ENCODE data around the gene FICD.
A peak's percentile ranks its signal among the peaks of the same experiment; 100 is the strongest.

DNA sequence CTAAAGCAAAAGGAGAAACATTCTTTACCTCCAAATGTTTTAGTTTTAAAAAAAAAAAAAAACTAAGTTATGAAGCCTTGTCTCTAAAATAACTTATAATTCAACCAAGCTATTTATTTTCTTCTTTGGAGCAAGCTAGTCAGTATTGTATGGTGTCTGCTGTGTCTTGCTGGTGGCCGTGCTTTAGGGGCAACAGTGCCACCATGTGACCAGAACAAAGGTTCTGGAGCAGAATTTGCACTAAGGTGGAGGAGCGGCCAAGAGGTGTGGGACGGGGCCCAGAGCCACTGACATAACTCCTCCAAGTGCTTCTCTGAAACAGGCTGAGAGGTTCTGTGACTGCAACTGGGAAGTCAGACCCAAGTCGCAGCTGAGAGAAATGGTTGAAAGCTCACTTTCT lies 4.5 kb downstream of the FICD start:
- TF ChIP-seq, protein P1, sequence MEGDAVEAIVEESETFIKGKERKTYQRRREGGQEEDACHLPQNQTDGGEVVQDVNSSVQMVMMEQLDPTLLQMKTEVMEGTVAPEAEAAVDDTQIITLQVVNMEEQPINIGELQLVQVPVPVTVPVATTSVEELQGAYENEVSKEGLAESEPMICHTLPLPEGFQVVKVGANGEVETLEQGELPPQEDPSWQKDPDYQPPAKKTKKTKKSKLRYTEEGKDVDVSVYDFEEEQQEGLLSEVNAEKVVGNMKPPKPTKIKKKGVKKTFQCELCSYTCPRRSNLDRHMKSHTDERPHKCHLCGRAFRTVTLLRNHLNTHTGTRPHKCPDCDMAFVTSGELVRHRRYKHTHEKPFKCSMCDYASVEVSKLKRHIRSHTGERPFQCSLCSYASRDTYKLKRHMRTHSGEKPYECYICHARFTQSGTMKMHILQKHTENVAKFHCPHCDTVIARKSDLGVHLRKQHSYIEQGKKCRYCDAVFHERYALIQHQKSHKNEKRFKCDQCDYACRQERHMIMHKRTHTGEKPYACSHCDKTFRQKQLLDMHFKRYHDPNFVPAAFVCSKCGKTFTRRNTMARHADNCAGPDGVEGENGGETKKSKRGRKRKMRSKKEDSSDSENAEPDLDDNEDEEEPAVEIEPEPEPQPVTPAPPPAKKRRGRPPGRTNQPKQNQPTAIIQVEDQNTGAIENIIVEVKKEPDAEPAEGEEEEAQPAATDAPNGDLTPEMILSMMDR (IDR thresholded peaks at IDR 0.05), result peak in 1 of 4 donors; percentile 8
- TF ChIP-seq POLR2A (IDR thresholded peaks at IDR 0.05), result no peak
